ENCODE results near the gene NALCN. TPM values are rescaled to one million over a fixed set of nuclear protein-coding genes. Genes with fewer than 3 reads are reported as not detected.

The NALCN gene
- total RNA-seq, 2 donors from 2014 or later: not detected

DNA sequence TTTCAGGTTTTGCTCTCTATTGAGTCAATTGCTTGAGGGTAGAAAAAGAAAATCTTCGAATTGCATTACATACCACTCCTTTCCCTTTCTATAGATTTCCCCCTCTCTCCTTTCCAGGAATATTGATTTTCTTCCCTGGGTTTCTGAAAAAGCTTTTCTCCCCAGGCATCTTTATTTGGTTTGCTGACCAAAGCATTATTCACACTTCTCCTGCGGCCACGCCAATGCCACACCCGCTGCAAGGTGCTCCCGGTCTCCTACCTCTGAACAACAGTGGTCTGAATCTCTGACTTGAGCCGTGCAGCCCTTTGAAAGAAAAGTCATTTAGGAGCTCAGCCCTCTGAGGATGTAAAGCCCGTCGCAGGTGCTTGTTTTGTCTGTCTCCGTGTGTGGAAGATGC lies 390.8 kb downstream of the NALCN start:
- no peak for DNase-seq
- Mint-ChIP-seq H3K27me3 (peaks cover 24% of the 10 kb centered on the region), H3K27ac (no peak overlapping the region), H3K4me1 (no peaks in the 10 kb centered on the region), H3K4me3 (no peak overlapping the region), H3K36me3 (ENCODE audit: low read depth) (no peaks in the 10 kb centered on the region)
- no peak for ATAC-seq
- no peaks in the 10 kb centered on the region for H3K9me3 ChIP-seq (ENCODE audit: control insufficient read depth, low read length, poor library complexity, severe bottlenecking)

DNA sequence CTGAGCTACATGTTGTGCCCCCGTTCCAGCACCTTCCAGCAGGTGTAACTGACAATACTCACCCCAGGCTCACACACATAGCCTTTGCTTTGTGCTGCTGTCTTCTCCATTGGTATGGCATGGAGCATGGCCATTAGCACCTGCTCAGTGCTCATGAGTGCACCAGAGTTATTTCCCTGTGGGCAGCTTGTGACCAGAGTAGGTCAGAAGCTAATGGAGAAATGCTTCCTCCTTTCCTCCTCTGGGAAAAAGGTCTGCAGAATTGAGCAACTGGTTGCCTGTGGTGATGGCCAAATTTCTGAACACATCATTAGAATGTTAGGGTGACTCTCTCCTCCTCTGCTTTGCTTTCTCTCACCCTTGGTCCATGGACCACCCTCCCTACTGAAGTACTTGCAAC lies 397.2 kb downstream of the NALCN start:
- H3K4me1 Mint-ChIP-seq: no peaks in the 10 kb centered on the region
- ATAC-seq (no peak), DNase-seq (no peak)
- H3K36me3 Mint-ChIP-seq (ENCODE audit: low read depth): no peaks in the 10 kb centered on the region
- no peak overlapping the region for H3K4me3 Mint-ChIP-seq
- no peak overlapping the region for H3K27ac Mint-ChIP-seq
- peaks cover 34% of the 10 kb centered on the region for H3K27me3 Mint-ChIP-seq
- H3K9me3 ChIP-seq (ENCODE audit: control insufficient read depth, low read length, poor library complexity, severe bottlenecking): no peaks in the 10 kb centered on the region

DNA sequence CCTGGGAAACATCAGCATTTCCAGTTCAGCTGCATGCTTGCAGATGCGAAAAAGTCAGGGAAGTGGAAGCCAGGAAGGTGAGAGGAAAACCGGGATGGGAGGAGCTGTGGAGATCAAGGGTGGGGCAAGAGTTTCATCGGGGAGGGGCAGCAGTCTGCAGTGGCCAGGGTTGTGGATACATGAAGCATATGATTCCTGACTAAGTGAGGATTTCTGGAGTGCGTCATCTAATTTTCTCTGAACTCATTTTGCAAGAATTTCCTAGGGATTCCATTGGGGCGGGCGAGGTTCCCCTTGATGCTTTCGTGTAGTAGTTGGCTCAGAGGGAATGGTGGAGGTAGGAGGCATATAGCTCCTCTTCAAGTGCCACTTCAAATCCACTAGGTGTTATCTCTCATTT lies 397.6 kb downstream of the NALCN start:
- H3K27ac Mint-ChIP-seq: no peak overlapping the region
- no peak overlapping the region for H3K4me3 Mint-ChIP-seq
- H3K4me1 Mint-ChIP-seq: no peaks in the 10 kb centered on the region
- DNase-seq (no peak), ATAC-seq (no peak)
- H3K27me3 Mint-ChIP-seq: peaks cover 36% of the 10 kb centered on the region
- no peaks in the 10 kb centered on the region for H3K36me3 Mint-ChIP-seq (ENCODE audit: low read depth)
- H3K9me3 ChIP-seq (ENCODE audit: control insufficient read depth, low read length, poor library complexity, severe bottlenecking): no peaks in the 10 kb centered on the region

DNA sequence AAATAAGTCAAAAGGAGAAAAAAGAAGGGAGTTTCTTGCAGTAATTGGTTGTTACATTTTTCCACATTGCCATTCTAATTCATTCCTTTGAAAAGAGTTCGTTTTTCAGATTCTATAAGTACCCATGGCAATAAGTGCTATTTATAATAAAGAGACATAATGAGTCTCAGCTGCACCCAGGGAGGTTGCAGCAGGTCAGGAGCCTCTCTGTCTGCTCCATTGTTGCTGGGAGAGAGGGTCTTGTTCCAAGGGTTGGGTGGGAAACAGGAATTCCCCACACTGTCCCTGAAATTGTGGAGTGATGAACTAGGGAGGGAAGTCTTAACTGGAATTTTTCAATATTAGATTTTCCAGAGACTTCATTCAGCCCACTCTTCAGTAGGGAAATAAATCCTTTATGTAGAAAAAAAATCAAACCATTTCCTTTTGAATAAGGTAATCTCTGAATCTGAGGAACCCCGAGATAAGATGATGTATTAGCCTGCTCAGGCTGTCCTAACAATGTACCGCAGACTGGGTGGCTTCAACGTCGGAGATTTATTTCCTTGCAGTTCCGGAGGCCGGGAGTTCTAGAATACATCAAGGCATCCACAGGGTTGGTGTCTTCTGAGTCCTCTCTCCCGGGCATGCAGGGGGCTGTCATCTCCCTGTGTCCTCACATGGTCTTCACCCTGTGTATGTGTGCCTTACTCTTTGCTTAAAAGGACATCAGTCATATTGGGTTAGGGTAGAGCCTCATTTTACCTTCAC lies 399.0 kb downstream of the NALCN start:
- Mint-ChIP-seq H3K27me3 (peaks cover 48% of the 10 kb centered on the region), H3K36me3 (ENCODE audit: low read depth) (no peaks in the 10 kb centered on the region), H3K4me1 (no peaks in the 10 kb centered on the region), H3K27ac (no peak overlapping the region), H3K4me3 (no peak overlapping the region)
- DNase-seq: no peak
- ATAC-seq: no peak
- H3K9me3 ChIP-seq (ENCODE audit: control insufficient read depth, low read length, poor library complexity, severe bottlenecking): no peaks in the 10 kb centered on the region

DNA sequence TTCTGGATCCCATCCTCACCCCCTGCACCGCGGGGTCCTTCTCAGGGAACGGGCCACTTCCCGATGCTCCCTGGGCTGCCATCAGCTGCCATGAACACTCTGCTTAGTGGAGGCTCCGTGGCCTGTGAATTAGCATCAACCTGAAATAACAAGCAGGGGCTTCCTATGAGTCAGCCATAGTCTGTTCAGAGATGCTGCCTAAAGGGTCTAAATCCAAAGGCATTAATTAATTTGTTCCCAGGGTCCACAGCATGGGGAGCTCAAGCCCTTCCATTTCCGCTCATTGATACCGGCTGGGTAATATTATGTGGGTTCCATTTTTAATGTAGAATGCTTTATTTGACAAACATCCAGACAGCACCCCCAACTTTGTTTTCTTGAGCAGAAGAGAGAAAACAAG lies 399.8 kb downstream of the NALCN start:
- H3K4me3 Mint-ChIP-seq: no peak overlapping the region
- H3K27ac Mint-ChIP-seq: no peak overlapping the region
- ATAC-seq: no peak
- H3K36me3 Mint-ChIP-seq (ENCODE audit: low read depth): no peaks in the 10 kb centered on the region
- peaks cover 54% of the 10 kb centered on the region for H3K27me3 Mint-ChIP-seq
- no peaks in the 10 kb centered on the region for H3K4me1 Mint-ChIP-seq
- no peak for DNase-seq
- no peaks in the 10 kb centered on the region for H3K9me3 ChIP-seq (ENCODE audit: control insufficient read depth, low read length, poor library complexity, severe bottlenecking)

DNA sequence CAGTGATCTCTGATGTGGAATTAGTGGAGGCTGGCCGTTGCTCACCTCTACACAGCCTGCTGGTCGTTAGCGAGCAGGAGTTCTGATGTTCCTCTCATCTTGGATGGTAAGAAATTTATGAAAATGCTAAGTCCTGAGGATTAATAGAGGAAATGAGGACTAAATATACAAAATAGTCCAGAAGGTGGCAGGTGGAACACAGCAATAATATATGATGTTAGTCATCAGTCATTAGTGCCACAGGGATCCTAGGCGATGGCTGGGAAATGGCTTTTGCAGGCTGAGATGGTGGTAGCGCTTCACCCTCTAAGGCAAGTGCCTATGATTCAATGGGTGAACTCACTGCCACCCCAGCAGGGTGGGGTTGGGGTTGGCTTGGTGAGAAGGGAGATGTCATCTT lies 403.1 kb downstream of the NALCN start:
- ATAC-seq (no peak), DNase-seq (no peak)
- H3K9me3 ChIP-seq (ENCODE audit: control insufficient read depth, low read length, poor library complexity, severe bottlenecking): no peaks in the 10 kb centered on the region
- no peak overlapping the region for H3K4me3 Mint-ChIP-seq
- H3K36me3 Mint-ChIP-seq (ENCODE audit: low read depth): no peaks in the 10 kb centered on the region
- no peaks in the 10 kb centered on the region for H3K4me1 Mint-ChIP-seq
- H3K27me3 Mint-ChIP-seq: peaks cover 56% of the 10 kb centered on the region
- no peak overlapping the region for H3K27ac Mint-ChIP-seq

DNA sequence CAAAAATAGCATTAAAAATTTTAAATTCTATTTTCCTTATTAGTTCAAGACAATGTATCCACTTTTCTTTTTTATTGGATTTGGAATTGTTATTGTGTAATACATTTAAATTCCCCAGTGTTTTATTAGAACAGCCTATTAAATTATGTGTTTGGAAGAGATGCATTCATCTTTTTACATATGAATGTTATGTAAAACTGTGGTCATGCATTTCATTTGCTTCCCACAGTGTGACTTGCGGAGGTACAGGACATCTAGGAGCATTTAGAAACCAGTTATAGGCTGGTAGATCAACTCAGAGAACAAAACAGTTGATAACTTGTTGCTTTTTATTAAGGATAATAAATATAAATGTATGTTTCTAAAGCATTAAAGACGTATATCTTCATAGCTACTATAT lies 406.2 kb downstream of the NALCN start:
- no peaks in the 10 kb centered on the region for H3K9me3 ChIP-seq (ENCODE audit: control insufficient read depth, low read length, poor library complexity, severe bottlenecking)
- peaks cover 40% of the 10 kb centered on the region for H3K27me3 Mint-ChIP-seq
- no peak overlapping the region for H3K27ac Mint-ChIP-seq
- H3K36me3 Mint-ChIP-seq (ENCODE audit: low read depth): no peaks in the 10 kb centered on the region
- ATAC-seq (no peak), DNase-seq (no peak)
- no peak overlapping the region for H3K4me3 Mint-ChIP-seq
- H3K4me1 Mint-ChIP-seq: no peaks in the 10 kb centered on the region

DNA sequence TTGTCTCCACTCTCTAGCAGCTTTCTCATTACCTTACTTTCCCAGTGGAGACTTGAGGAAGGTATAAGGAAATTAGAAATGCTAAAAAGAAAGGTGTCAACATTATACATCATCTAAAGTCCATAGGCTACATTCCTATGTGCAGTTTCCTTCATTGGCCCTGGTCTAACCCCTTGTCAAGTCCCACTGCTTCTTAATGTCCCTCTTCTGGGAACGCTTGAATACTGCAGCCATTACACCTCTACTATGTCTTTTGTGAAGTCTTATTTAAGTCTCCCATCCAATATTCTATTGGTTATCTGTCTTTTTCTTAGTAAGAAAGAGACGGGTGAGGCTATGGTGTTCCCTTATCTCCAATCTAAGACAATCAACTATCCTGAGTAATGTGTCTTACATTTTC lies 409.1 kb downstream of the NALCN start:
- no peak for ATAC-seq
- H3K4me3 Mint-ChIP-seq: no peak overlapping the region
- DNase-seq: no peak
- H3K9me3 ChIP-seq (ENCODE audit: control insufficient read depth, low read length, poor library complexity, severe bottlenecking): no peaks in the 10 kb centered on the region
- H3K27ac Mint-ChIP-seq: no peak overlapping the region
- no peaks in the 10 kb centered on the region for H3K36me3 Mint-ChIP-seq (ENCODE audit: low read depth)
- H3K4me1 Mint-ChIP-seq: no peaks in the 10 kb centered on the region
- H3K27me3 Mint-ChIP-seq: peaks cover 20% of the 10 kb centered on the region

Other genes starting within 250 kb of the NALCN start
- not detected for gene ITGBL1, start 36.2 kb upstream of the NALCN start, total RNA-seq